ENCODE measurements around the gene OPA1.

The OPA1 gene

GRCh38 chr3:193592841-193593667, at the start of gene OPA1:
TSS of gene OPA1 (plus strand) at chr3:193593208. CDS start at chr3:193593378, 170 bp downstream.
- DNase-seq, result peak; percentile 85

- no peak for DNase-seq
Observed at GRCh38 chr3:193544289-193544688, 48.7 kb upstream of the OPA1 start.

GRCh38 chr3:193545304-193545703, 47.7 kb upstream of the OPA1 start:
- DNase-seq, result no peak

GRCh38 chr3:193546129-193546528, 46.9 kb upstream of the OPA1 start:
- DNase-seq, result no peak

GRCh38 chr3:193548406-193548805, 44.6 kb upstream of the OPA1 start:
- DNase-seq, result no peak

GRCh38 chr3:193552923-193553322, 40.1 kb upstream of the OPA1 start:
- DNase-seq, result no peak

GRCh38 chr3:193553586-193553985, 39.4 kb upstream of the OPA1 start:
- no peak for DNase-seq

- DNase-seq, result no peak
Observed at GRCh38 chr3:193554811-193555210, 38.2 kb upstream of the OPA1 start, which contains the start of gene ATP13A4. TSS of gene ATP13A4 (minus strand) at chr3:193554895. CDS start at chr3:193554799, 96 bp downstream.

- no peak for DNase-seq
Observed at GRCh38 chr3:193556841-193557240, 36.2 kb upstream of the OPA1 start.

- no peak for DNase-seq
Observed at GRCh38 chr3:193559100-193559499, 33.9 kb upstream of the OPA1 start.

GRCh38 chr3:193560091-193560490, 32.9 kb upstream of the OPA1 start:
- DNase-seq, result no peak

- no peak for DNase-seq
Observed at GRCh38 chr3:193560870-193561269, 32.1 kb upstream of the OPA1 start.

- no peak for DNase-seq
Observed at GRCh38 chr3:193563426-193563825, 29.6 kb upstream of the OPA1 start.

GRCh38 chr3:193564012-193564411, 29.0 kb upstream of the OPA1 start:
- no peak for DNase-seq

- DNase-seq, result no peak
Observed at GRCh38 chr3:193569119-193569518, 23.9 kb upstream of the OPA1 start.

- peak; percentile 18 for DNase-seq
Observed at GRCh38 chr3:193572426-193572908, 20.5 kb upstream of the OPA1 start.

GRCh38 chr3:193573403-193574191, 19.4 kb upstream of the OPA1 start:
- no peak for DNase-seq

GRCh38 chr3:193574488-193575070, 18.4 kb upstream of the OPA1 start:
- no peak for DNase-seq

- DNase-seq, result no peak
Observed at GRCh38 chr3:193585530-193585929, 7.5 kb upstream of the OPA1 start.

GRCh38 chr3:193586526-193586925, 6.5 kb upstream of the OPA1 start:
- no peak for DNase-seq

- no peak for DNase-seq
Observed at GRCh38 chr3:193589129-193589528, 3.9 kb upstream of the OPA1 start.

GRCh38 chr3:193589616-193590015, 3.4 kb upstream of the OPA1 start:
- no peak for DNase-seq

- DNase-seq, result no peak
Observed at GRCh38 chr3:193590088-193590856, 2.7 kb upstream of the OPA1 start.
